Measurements from ENCODE around the gene RARRES2. TPM values are rescaled to one million over a fixed set of nuclear protein-coding genes. Genes with fewer than 3 reads are reported as not detected.

RARRES2 gene
- total RNA-seq, 1 donor from 2014 or later: 7.5 TPM

Other genes starting within 250 kb of the RARRES2 start
- gene LRRC61, start 18.3 kb downstream of the RARRES2 start, total RNA-seq: 9.6 TPM
- 6.1 TPM for gene ACTR3C, start 18.1 kb downstream of the RARRES2 start, total RNA-seq
- 44.9 TPM for gene REPIN1, start 27.2 kb upstream of the RARRES2 start, total RNA-seq
- gene ZNF775, start 37.7 kb upstream of the RARRES2 start, total RNA-seq: 1.3 TPM
- 1.6 TPM for gene GIMAP8, start 109.0 kb upstream of the RARRES2 start, total RNA-seq
- 2.7 TPM for gene GIMAP7, start 173.2 kb upstream of the RARRES2 start, total RNA-seq
- 3.4 TPM for gene GIMAP4, start 225.8 kb upstream of the RARRES2 start, total RNA-seq

All from esophagus mucosa (tissue), 1 donor.